ENCODE data around the gene GIMAP2. TPM values are rescaled to one million over a fixed set of nuclear protein-coding genes. Genes with fewer than 3 reads are reported as not detected.
"Not testable (repeated sequence)": the region's sequence is repeated elsewhere in the genome, so short reads cannot be mapped to it uniquely, and the experiment has no call there.

Gene GIMAP2
- total and polyA plus RNA-seq, 7 donors, result 5.1 to 24.9 (median 9.2) TPM

GRCh38 chr7:150666412-150666811 is 19.1 kb upstream of the GIMAP2 start:
- TF ChIP-seq POLR2AphosphoS5 (IDR thresholded peaks at IDR 0.05), result no peak
- no peak for TF ChIP-seq CTCF (IDR thresholded peaks at IDR 0.05)
- TF ChIP-seq POLR2A (IDR thresholded peaks at IDR 0.05), result no peak
- no peak for TF ChIP-seq EP300 (IDR thresholded peaks at IDR 0.05)
- intact Hi-C loops (cut with DNase I), result no loop called here
- peak overlapping the region in 1 of 4 donors; percentile 2 for H3K27ac ChIP-seq
- H3K27me3 ChIP-seq, result no peaks in the 10 kb centered on the region
- no peaks in the 10 kb centered on the region for H3K36me3 ChIP-seq
- no peaks in the 10 kb centered on the region for H3K9me3 ChIP-seq
- DNase-seq, result no peak
- no peaks in the 10 kb centered on the region for H3K4me1 ChIP-seq
- H3K4me3 ChIP-seq, result no peak overlapping the region

- DNase-seq, result no peak
- 39 to 58% methylated on average over 1 of the region's 1 CpG for WGBS, 2 donors
Observed at GRCh38 chr7:150668472-150668911, 17.0 kb upstream of the GIMAP2 start.

GRCh38 chr7:150668977-150669376 is 16.5 kb upstream of the GIMAP2 start:
- Histone ChIP-seq H3K27me3 (no peaks in the 10 kb centered on the region), H3K4me1 (no peaks in the 10 kb centered on the region), H3K4me3 (no peak overlapping the region), H3K27ac (no peak overlapping the region), H3K9me3 (no peaks in the 10 kb centered on the region), H3K36me3 (no peaks in the 10 kb centered on the region)
- no peak for DNase-seq
- TF ChIP-seq EP300 (IDR thresholded peaks at IDR 0.05), result no peak
- no peak for TF ChIP-seq POLR2A (IDR thresholded peaks at IDR 0.05)
- no peak for TF ChIP-seq POLR2AphosphoS5 (IDR thresholded peaks at IDR 0.05)
- TF ChIP-seq CTCF (IDR thresholded peaks at IDR 0.05), result no peak
- intact Hi-C loops (cut with DNase I), result no loop called here

More at GRCh38 chr7:150668472-150668911, 17.0 kb upstream of the GIMAP2 start:
- H3K4me3 ChIP-seq, result no peak overlapping the region
- H3K27me3 ChIP-seq, result no peaks in the 10 kb centered on the region
- TF ChIP-seq EP300 (IDR thresholded peaks at IDR 0.05) (no peak), CTCF (IDR thresholded peaks at IDR 0.05) (no peak), POLR2A (IDR thresholded peaks at IDR 0.05) (no peak)
- no peaks in the 10 kb centered on the region for H3K4me1 ChIP-seq
- no peaks in the 10 kb centered on the region for H3K9me3 ChIP-seq
- intact Hi-C loops (cut with DNase I), result no loop called here
- H3K36me3 ChIP-seq, result no peaks in the 10 kb centered on the region
- no peak overlapping the region for H3K27ac ChIP-seq

- H3K36me3 ChIP-seq; H3K9me3 ChIP-seq; DNase-seq; H3K27me3 ChIP-seq; intact Hi-C loops (cut with DNase I); H3K4me3 ChIP-seq; H3K27ac ChIP-seq; H3K4me1 ChIP-seq: not testable (repeated sequence)
- 90% methylated on average over 7 of the region's 7 CpGs for WGBS, 2 donors
Observed at GRCh38 chr7:150671798-150672585, 13.5 kb upstream of the GIMAP2 start.

- WGBS, 2 donors, result 67 to 88% methylated on average over 2 of the region's 2 CpGs
- H3K4me1 ChIP-seq, result no peaks in the 10 kb centered on the region
- no peaks in the 10 kb centered on the region for H3K36me3 ChIP-seq
- TF ChIP-seq POLR2A (IDR thresholded peaks at IDR 0.05) (no peak), POLR2AphosphoS5 (IDR thresholded peaks at IDR 0.05) (no peak), CTCF (IDR thresholded peaks at IDR 0.05) (no peak), EP300 (IDR thresholded peaks at IDR 0.05) (no peak)
- peak overlapping the region in 2 of 4 donors; percentile 5 to 50 for H3K27ac ChIP-seq
- DNase-seq, result no peak
- no peaks in the 10 kb centered on the region for H3K9me3 ChIP-seq
- H3K27me3 ChIP-seq, result no peaks in the 10 kb centered on the region
- intact Hi-C loops (cut with DNase I), result no loop called here
- no peak overlapping the region for H3K4me3 ChIP-seq
Observed at GRCh38 chr7:150675714-150676113, 9.8 kb upstream of the GIMAP2 start.

GRCh38 chr7:150676276-150676675 is 9.2 kb upstream of the GIMAP2 start:
- not testable (repeated sequence) for H3K9me3 ChIP-seq, DNase-seq
- H3K27ac ChIP-seq, result peak overlapping the region in 2 of 4 donors; percentile 16 to 50

GRCh38 chr7:150676854-150677253 is 8.7 kb upstream of the GIMAP2 start:
- H3K27me3 ChIP-seq; DNase-seq; H3K9me3 ChIP-seq; H3K4me1 ChIP-seq; H3K4me3 ChIP-seq; H3K36me3 ChIP-seq; intact Hi-C loops (cut with DNase I): not testable (repeated sequence)
- WGBS, 2 donors, result 37 to 74% methylated on average over 3 of the region's 3 CpGs
- H3K27ac ChIP-seq, result peak overlapping the region in 2 of 4 donors; percentile 16 to 50

More at GRCh38 chr7:150676276-150676675, 9.2 kb upstream of the GIMAP2 start:
- H3K36me3 ChIP-seq; H3K27me3 ChIP-seq; H3K4me1 ChIP-seq; intact Hi-C loops (cut with DNase I); H3K4me3 ChIP-seq: not testable (repeated sequence)

- H3K9me3 ChIP-seq; intact Hi-C loops (cut with DNase I); H3K36me3 ChIP-seq; DNase-seq; H3K27ac ChIP-seq; H3K27me3 ChIP-seq; H3K4me3 ChIP-seq; H3K4me1 ChIP-seq: not testable (repeated sequence)
- 72 to 80% methylated on average over 11 of the region's 11 CpGs for WGBS, 2 donors
Observed at GRCh38 chr7:150678601-150679000, 6.9 kb upstream of the GIMAP2 start.

All from sigmoid colon (tissue), 7 donors.